A673 (cell line): ENCODE measurements around the gene PODXL. TPM values are rescaled to one million over a fixed set of nuclear protein-coding genes. Genes with fewer than 3 reads are reported as not detected.
A peak's percentile ranks its signal among the peaks of the same experiment; 100 is the strongest.

Experiments used
- BruUV-seq: library from RNA; stranded (reverse); fragments of 400-500 nt; replicated peaks from 2 replicates; lab custom pipeline; 2021; lab: Mats Ljungman, UMichigan
- CTCF ChIA-PET: fragments of 300-600 bp; sonication (Branson Sonifier 250); formaldehyde crosslinking; loops from one replicate; lab custom pipeline; 2022; ENCODE audit warnings: antibody characterized with exemption; lab: Charles Lee
- POLR2A ChIA-PET: fragments of 300-600 bp; sonication (Branson Sonifier 250); formaldehyde crosslinking; loops from one replicate; lab custom pipeline; 2022; ENCODE audit warnings: antibody characterized with exemption; ENCODE audit not compliant: low non-redundant PET; lab: Charles Lee
- DNase-seq: peaks from one replicate; pipeline ENCODE4 v3.0.0-alpha.2; 2015; ENCODE audit warnings: low spot score
- H3K27ac ChIP-seq: fragments of 200-600 bp; sonication (generic); 2 replicates; pipeline ENCODE4 v1.5.1; 2016; ENCODE audit warnings: mixed run types, low read depth, mild to moderate bottlenecking, mixed read lengths, antibody characterized with exemption, low read length; ENCODE audit not compliant: poor library complexity, severe bottlenecking
- H3K27me3 ChIP-seq: fragments of 200-600 bp; sonication (generic); replicated peaks from 2 replicates; pipeline ENCODE4 v1.6.1; 2017; ENCODE audit warnings: mixed run types, low read depth, mild to moderate bottlenecking, mixed read lengths, antibody characterized with exemption, low read length; ENCODE audit not compliant: insufficient read depth, poor library complexity
- H3K36me3 ChIP-seq: fragments of 200-600 bp; sonication (generic); 2 replicates; pipeline ENCODE4 v1.6.1; 2016; ENCODE audit warnings: mixed run types, mild to moderate bottlenecking, mixed read lengths, antibody characterized with exemption, low read length; ENCODE audit not compliant: insufficient read depth, poor library complexity, severe bottlenecking
- H3K4me1 ChIP-seq: fragments of 200-600 bp; sonication (generic); 2 replicates; pipeline ENCODE4 v1.6.1; 2017; ENCODE audit warnings: mixed run types, mild to moderate bottlenecking, mixed read lengths, antibody characterized with exemption, low read length; ENCODE audit not compliant: insufficient read depth, poor library complexity, severe bottlenecking
- H3K4me3 ChIP-seq: fragments of 200-600 bp; sonication (generic); 2 replicates; pipeline ENCODE4 v1.5.1; 2016; ENCODE audit warnings: low read depth, mixed run types, mild to moderate bottlenecking, mixed read lengths, low read length; ENCODE audit not compliant: poor library complexity, severe bottlenecking
- H3K9me3 ChIP-seq: fragments of 200-600 bp; sonication (generic); 2 replicates; pipeline ENCODE4 v1.6.1; 2016; ENCODE audit warnings: mixed run types, low read depth, mild to moderate bottlenecking, mixed read lengths, antibody characterized with exemption, low read length; ENCODE audit not compliant: poor library complexity, severe bottlenecking
- CTCF ChIP-seq: fragments of 300-800, 200-600 bp; sonication (generic); conservative IDR thresholded peaks from 2 replicates; pipeline ENCODE4 v1.5.1; 2017; ENCODE audit warnings: low read depth, mild to moderate bottlenecking, antibody characterized with exemption, low read length, moderate library complexity, mixed read lengths
- EZH2 ChIP-seq: fragments of 200-600 bp; sonication (generic); IDR thresholded peaks from 2 replicates; pipeline ENCODE4 v1.6.1; 2017; ENCODE audit warnings: borderline replicate concordance, low read depth, mild to moderate bottlenecking, mixed read lengths, antibody characterized with exemption, low read length; ENCODE audit not compliant: poor library complexity, severe bottlenecking
- intact Hi-C: fragments of 100-400 bp; cut with micrococcal nuclease; formaldehyde crosslinking; loops from one replicate; pipeline ENCODE4 v1.10.0; 2022; ENCODE audit not compliant: unreplicated experiment
- total RNA-seq: library from RNA; stranded (reverse); gene quantifications from 2 replicates; pipeline ENCODE4 v1.2.3, GENCODE V29; 2021

PODXL gene
- total RNA-seq, 1 experiment from 2014 or later: 22.1 TPM

- no peak for DNase-seq
- Histone ChIP-seq H3K27me3 (no peaks in the 10 kb centered on the region), H3K4me1 (peaks cover 20% of the 10 kb centered on the region), H3K9me3 (no peaks in the 10 kb centered on the region), H3K36me3 (no peaks in the 10 kb centered on the region), H3K27ac (no peak overlapping the region), H3K4me3 (no peak overlapping the region)
- BruUV-seq: no TSS peak
- CTCF ChIA-PET: no interaction called here
- TF ChIP-seq CTCF: no peak
- TF ChIP-seq EZH2: no peak
- intact Hi-C loops: no loop called here
- POLR2A ChIA-PET: no interaction called here
Observed at GRCh38 chr7:131548371-131548770, 8.1 kb downstream of the PODXL start.

DNA sequence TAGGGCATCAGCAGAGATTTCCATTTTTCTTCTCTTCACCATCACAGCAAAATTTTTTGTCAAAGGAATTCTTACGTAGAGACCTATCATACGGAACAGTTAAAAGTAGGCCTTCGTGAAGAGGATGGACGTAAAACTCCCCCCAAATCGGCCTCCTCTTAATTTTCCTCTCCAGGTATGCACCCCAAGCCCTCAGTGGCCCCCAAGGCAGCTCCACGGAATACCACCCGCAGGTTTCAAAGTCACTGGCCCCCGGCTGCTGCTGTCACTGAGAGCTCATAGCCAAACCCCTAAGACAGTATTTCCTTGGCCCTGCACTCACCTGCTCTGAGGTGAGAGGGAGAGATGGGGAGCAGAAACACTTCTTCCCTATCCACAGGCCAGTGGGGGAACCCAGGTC lies 8.8 kb downstream of the PODXL start:
- Histone ChIP-seq H3K4me1 (peaks cover 20% of the 10 kb centered on the region), H3K4me3 (no peak overlapping the region), H3K27me3 (no peaks in the 10 kb centered on the region), H3K36me3 (no peaks in the 10 kb centered on the region), H3K27ac (no peak overlapping the region), H3K9me3 (no peaks in the 10 kb centered on the region)
- TF ChIP-seq EZH2: no peak
- no peak for TF ChIP-seq CTCF
- intact Hi-C loops: no loop called here
- BruUV-seq: no TSS peak
- CTCF ChIA-PET: no interaction called here
- no peak for DNase-seq
- POLR2A ChIA-PET: no interaction called here

DNA sequence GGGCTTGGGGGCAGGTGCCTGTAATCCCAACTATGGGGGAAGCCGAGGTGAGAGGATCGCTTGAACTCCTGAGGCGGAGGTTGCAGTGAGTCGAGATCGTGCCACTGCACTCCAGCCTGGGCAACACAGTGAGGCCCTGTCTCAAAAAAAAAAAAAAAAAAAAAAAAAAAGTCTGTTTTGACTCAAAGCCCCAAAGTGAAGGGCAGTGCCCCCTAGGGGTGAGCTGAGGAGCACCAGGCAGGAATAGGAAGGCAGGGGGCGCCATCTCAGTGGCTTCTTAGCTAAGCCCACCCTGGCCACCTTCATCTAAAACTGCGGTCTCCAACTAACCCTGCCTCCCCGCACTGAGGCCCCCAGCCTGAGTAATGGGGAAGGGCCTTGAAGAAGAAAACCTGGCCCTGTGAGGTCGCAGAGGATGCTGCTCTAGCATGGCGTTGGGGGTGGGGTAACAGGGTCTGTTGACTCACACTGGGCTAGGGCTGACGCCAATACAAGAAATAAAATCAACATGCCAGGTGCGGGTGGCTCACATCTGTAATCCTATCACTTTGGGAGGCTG lies 9.8 kb downstream of the PODXL start:
- intact Hi-C loops: no loop called here
- ChIA-PET CTCF (interaction anchor here (0.6 to 1.0 kb wide), 15 partner anchors 8 to 1933 kb away, joined by 3 to 17 read pairs (median 5); partner anchors contain the start of gene PODXL), POLR2A (no interaction called here)
- peaks cover 20% of the 10 kb centered on the region for H3K4me1 ChIP-seq
- BruUV-seq: no TSS peak
- H3K9me3 ChIP-seq: no peaks in the 10 kb centered on the region
- no peaks in the 10 kb centered on the region for H3K36me3 ChIP-seq
- TF ChIP-seq CTCF: peak; percentile 98
- TF ChIP-seq EZH2: no peak
- peak; percentile 81 for DNase-seq
- H3K27me3 ChIP-seq: no peaks in the 10 kb centered on the region
- no peak overlapping the region for H3K4me3 ChIP-seq
- no peak overlapping the region for H3K27ac ChIP-seq
